D721Med (cell line): ENCODE measurements around the gene EPB41L3.
"Not testable (repeated sequence)": the region's sequence is repeated elsewhere in the genome, so short reads cannot be mapped to it uniquely, and the experiment has no call there.

Experiments used
- DNase-seq: peaks from one replicate; pipeline ENCODE4 v3.0.0; 2011; ENCODE audit warnings: low spot score; ENCODE audit not compliant: insufficient read length
- FAIRE-seq: peaks from 2 replicates; lab custom pipeline; 2011; peaks lifted over from hg19 to GRCh38; lab: Jason Lieb, UNC
- TF ChIP-seq, protein P1 (sequence below): IDR thresholded peaks from 2 replicates; pipeline ENCODE4 v1.5.1; 2012; ENCODE audit warnings: mild to moderate bottlenecking, control low read depth; ENCODE audit not compliant: insufficient read depth; ENCODE audit errors: missing control alignments

EPB41L3 gene

GRCh38 chr18:5574843-5575242, 31.0 kb upstream of the EPB41L3 start:
- DNase-seq (no peak), FAIRE-seq (no peak)
- TF ChIP-seq, protein P1, sequence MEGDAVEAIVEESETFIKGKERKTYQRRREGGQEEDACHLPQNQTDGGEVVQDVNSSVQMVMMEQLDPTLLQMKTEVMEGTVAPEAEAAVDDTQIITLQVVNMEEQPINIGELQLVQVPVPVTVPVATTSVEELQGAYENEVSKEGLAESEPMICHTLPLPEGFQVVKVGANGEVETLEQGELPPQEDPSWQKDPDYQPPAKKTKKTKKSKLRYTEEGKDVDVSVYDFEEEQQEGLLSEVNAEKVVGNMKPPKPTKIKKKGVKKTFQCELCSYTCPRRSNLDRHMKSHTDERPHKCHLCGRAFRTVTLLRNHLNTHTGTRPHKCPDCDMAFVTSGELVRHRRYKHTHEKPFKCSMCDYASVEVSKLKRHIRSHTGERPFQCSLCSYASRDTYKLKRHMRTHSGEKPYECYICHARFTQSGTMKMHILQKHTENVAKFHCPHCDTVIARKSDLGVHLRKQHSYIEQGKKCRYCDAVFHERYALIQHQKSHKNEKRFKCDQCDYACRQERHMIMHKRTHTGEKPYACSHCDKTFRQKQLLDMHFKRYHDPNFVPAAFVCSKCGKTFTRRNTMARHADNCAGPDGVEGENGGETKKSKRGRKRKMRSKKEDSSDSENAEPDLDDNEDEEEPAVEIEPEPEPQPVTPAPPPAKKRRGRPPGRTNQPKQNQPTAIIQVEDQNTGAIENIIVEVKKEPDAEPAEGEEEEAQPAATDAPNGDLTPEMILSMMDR, result no peak

DNA sequence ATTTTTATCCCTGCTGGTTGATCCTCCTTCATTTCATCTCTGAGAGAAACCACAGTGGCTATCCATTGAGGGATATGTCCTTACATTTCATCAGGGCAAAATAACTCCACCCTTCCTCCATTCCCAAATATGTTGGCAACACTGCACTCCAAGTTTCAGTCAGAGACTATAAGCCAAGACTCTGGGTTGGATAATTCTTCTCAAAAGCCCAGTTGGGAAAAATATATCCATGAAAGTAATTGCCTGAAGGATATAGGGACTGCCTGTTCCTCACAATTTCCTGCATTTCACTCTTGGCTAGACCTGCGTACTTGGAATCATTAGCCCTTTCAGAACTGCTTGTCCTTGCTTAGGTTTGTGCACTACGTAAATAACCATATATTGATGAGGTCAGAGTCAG, 27.9 kb upstream of the EPB41L3 start:
- FAIRE-seq (no peak), DNase-seq (no peak)
- TF ChIP-seq, protein P1, result no peak

GRCh38 chr18:5570613-5571012, 26.8 kb upstream of the EPB41L3 start:
- FAIRE-seq, DNase-seq: not testable (repeated sequence)

DNA sequence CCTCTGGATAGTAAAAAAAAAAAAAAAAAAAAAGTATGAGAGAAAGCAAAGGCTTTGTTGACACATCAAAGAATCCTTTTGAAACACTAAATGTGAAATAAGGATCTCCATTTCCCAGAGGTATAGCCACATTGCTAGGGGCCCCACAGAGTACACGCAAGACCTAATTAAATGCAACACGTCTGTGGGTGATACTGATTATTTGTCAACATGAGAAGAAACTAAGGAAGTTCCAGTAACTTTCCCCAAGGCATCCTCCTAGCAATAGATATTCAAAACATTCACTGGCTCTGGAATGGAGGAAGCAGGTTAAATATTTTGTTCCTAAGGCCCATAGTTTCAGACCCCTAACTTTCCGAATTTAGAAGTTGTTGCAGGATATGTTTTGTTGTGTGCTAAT, 24.6 kb upstream of the EPB41L3 start:
- DNase-seq (no peak), FAIRE-seq (no peak)
- TF ChIP-seq, protein P1, result no peak

DNA sequence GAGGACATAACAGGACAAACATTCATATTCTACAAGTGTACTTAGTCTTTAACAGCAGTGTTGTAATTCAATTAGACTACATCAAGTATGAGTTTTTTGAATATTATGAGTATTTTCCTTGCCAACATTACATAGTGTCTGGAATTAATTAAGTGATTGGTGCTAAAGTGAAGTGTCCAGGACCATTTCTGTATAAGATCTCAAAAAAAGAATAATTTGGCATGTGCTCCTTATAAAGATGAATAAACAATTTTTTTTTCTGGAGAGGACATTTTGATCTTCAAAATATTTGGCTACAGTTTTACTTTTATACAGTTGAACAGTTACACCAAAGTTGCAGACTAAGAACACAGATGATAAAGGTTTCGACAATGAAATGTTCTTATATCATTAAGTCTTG, 15.1 kb upstream of the EPB41L3 start:
- TF ChIP-seq, protein P1, result no peak
- no peak for FAIRE-seq
- DNase-seq, result no peak

- FAIRE-seq, result peak; percentile 11
- TF ChIP-seq, protein P1, result no peak
- no peak for DNase-seq
These were observed 12.6 kb upstream of the EPB41L3 start for GRCh38 chr18:5556310-5556974.

DNA sequence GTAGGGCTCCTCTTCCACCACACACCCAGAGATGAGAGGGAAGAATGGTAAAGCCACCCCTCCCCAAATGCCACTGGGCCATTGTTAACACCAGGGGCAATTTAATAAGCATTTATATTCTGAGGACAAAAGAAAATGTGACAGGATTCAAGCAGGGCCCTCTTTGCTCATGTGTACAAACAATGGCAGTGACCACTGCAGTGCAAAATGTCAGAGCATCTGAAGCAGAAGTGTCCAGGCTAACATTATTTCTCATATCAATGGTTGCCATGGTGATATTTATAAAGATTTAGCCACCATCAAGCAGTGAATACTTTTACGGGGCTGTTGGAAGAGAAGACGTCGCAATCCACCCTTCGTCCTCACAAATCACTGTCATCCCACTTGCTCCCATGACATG, 10.8 kb upstream of the EPB41L3 start:
- FAIRE-seq (no peak), DNase-seq (no peak)
- TF ChIP-seq, protein P1, result no peak
